Activated CD4-positive, alpha-beta T cell treated with anti-CD3 and anti-CD28 coated beads, Interleukin-10, Interleukin-2, amounts not matched to agents 100 ng/mL and 50 ng/mL, durations not matched to agents 16 hours and 8 hours (primary cell): Measurements from ENCODE around the gene SHROOM3.
"Not testable (repeated sequence)": the region's sequence is repeated elsewhere in the genome, so short reads cannot be mapped to it uniquely, and the experiment has no call there.

Experiments used
- DNase-seq: peaks from one replicate; pipeline ENCODE4 v3.0.0-alpha.2; 2020

SHROOM3 gene

GRCh38 chr4:76704133-76704881, 269.3 kb downstream of the SHROOM3 start:
- no peak for DNase-seq

GRCh38 chr4:76705472-76705871, 270.4 kb downstream of the SHROOM3 start:
- DNase-seq, result no peak

GRCh38 chr4:76706581-76706980, 271.6 kb downstream of the SHROOM3 start:
- DNase-seq, result no peak

GRCh38 chr4:76708971-76709771, 274.1 kb downstream of the SHROOM3 start:
- DNase-seq, result no peak

- DNase-seq, result no peak
Measured at GRCh38 chr4:76709772-76710090, 274.7 kb downstream of the SHROOM3 start.

GRCh38 chr4:76712564-76712963, 277.5 kb downstream of the SHROOM3 start:
- DNase-seq, result no peak

- no peak for DNase-seq
Measured at GRCh38 chr4:76714226-76714625, 279.2 kb downstream of the SHROOM3 start.

GRCh38 chr4:76716020-76716419, 281.0 kb downstream of the SHROOM3 start:
- no peak for DNase-seq

- no peak for DNase-seq
Measured at GRCh38 chr4:76716658-76717057, 281.6 kb downstream of the SHROOM3 start.

- no peak for DNase-seq
Measured at GRCh38 chr4:76717431-76717830, 282.4 kb downstream of the SHROOM3 start.

GRCh38 chr4:76718021-76718420, 283.0 kb downstream of the SHROOM3 start:
- no peak for DNase-seq

GRCh38 chr4:76718831-76719230, 283.8 kb downstream of the SHROOM3 start:
- DNase-seq, result no peak

GRCh38 chr4:76720121-76720520, 285.1 kb downstream of the SHROOM3 start:
- no peak for DNase-seq

GRCh38 chr4:76722146-76722545, 287.1 kb downstream of the SHROOM3 start:
- DNase-seq, result not testable (repeated sequence)

GRCh38 chr4:76722838-76723237, 287.8 kb downstream of the SHROOM3 start:
- no peak for DNase-seq

GRCh38 chr4:76723373-76723772, 288.3 kb downstream of the SHROOM3 start:
- no peak for DNase-seq

- DNase-seq, result no peak
Measured at GRCh38 chr4:76723924-76724323, 288.9 kb downstream of the SHROOM3 start.

- DNase-seq, result no peak
Measured at GRCh38 chr4:76725039-76725438, 290.0 kb downstream of the SHROOM3 start.

- DNase-seq, result no peak
Measured at GRCh38 chr4:76726176-76726575, 291.1 kb downstream of the SHROOM3 start.

- no peak for DNase-seq
Measured at GRCh38 chr4:76726631-76727030, 291.6 kb downstream of the SHROOM3 start.

GRCh38 chr4:76727934-76728333, 292.9 kb downstream of the SHROOM3 start:
- not testable (repeated sequence) for DNase-seq

- DNase-seq, result no peak
Measured at GRCh38 chr4:76729460-76729859, 294.4 kb downstream of the SHROOM3 start.

- DNase-seq, result no peak
Measured at GRCh38 chr4:76729980-76730379, 295.0 kb downstream of the SHROOM3 start.

GRCh38 chr4:76732246-76732645, 297.2 kb downstream of the SHROOM3 start:
- DNase-seq, result no peak
